Brain microvascular endothelial cell (primary cell): Measurements from ENCODE around the gene HEG1.

Experiments
- DNase-seq: peaks from one replicate; pipeline ENCODE4 v3.0.0-alpha.2; 2020
- H3K27ac ChIP-seq: fragments of 250-450 bp; sonication (Bioruptor Pico); 2 replicates; pipeline ENCODE4 v1.5.1; 2020; ENCODE audit warnings: mild to moderate bottlenecking, moderate library complexity
- H3K27me3 ChIP-seq: fragments of 250-450 bp; sonication (Bioruptor Pico); replicated peaks from 2 replicates; pipeline ENCODE4 v1.5.1; 2020; ENCODE audit warnings: mild to moderate bottlenecking
- H3K36me3 ChIP-seq: fragments of 250-450 bp; sonication (Bioruptor Pico); replicated peaks from 2 replicates; pipeline ENCODE4 v1.5.1; 2020; ENCODE audit warnings: mild to moderate bottlenecking
- H3K4me3 ChIP-seq: 2 replicates; pipeline ENCODE4 v1.5.1; 2011; ENCODE audit warnings: low read depth, mild to moderate bottlenecking, control low read depth, low read length, moderate library complexity
- in situ Hi-C: cut with HindIII; loops from 2 replicates; pipeline ENCODE4 v1.10.0; 2017; ENCODE audit warnings: low sequenced_read_pairs, low pct_ligation_motif_present
- TF ChIP-seq, protein P1 (sequence below): IDR thresholded peaks from 2 replicates; pipeline ENCODE4 v1.5.1; 2011; ENCODE audit warnings: low read depth, mild to moderate bottlenecking, moderate library complexity, low read length, control low read depth, inconsistent platforms; ENCODE audit errors: missing control alignments

HEG1 gene

GRCh38 chr3:125051205-125051604 is 4.6 kb downstream of the HEG1 start:
- TF ChIP-seq, protein P1, sequence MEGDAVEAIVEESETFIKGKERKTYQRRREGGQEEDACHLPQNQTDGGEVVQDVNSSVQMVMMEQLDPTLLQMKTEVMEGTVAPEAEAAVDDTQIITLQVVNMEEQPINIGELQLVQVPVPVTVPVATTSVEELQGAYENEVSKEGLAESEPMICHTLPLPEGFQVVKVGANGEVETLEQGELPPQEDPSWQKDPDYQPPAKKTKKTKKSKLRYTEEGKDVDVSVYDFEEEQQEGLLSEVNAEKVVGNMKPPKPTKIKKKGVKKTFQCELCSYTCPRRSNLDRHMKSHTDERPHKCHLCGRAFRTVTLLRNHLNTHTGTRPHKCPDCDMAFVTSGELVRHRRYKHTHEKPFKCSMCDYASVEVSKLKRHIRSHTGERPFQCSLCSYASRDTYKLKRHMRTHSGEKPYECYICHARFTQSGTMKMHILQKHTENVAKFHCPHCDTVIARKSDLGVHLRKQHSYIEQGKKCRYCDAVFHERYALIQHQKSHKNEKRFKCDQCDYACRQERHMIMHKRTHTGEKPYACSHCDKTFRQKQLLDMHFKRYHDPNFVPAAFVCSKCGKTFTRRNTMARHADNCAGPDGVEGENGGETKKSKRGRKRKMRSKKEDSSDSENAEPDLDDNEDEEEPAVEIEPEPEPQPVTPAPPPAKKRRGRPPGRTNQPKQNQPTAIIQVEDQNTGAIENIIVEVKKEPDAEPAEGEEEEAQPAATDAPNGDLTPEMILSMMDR: no peak

GRCh38 chr3:125050488-125051090 is 5.2 kb downstream of the HEG1 start:
- Histone ChIP-seq H3K4me3 (no peak overlapping the region), H3K27ac (no peak overlapping the region), H3K27me3 (no peaks in the 10 kb centered on the region), H3K36me3 (peaks cover 22% of the 10 kb centered on the region)
- TF ChIP-seq, protein P1: no peak
- DNase-seq: no peak
- in situ Hi-C loops: no loop called here

More at GRCh38 chr3:125051205-125051604, 4.6 kb downstream of the HEG1 start:
- Histone ChIP-seq H3K36me3 (peaks cover 22% of the 10 kb centered on the region), H3K27me3 (no peaks in the 10 kb centered on the region), H3K27ac (peak overlapping the region; percentile 98), H3K4me3 (no peak overlapping the region)
- DNase-seq: no peak
- in situ Hi-C loops: no loop called here

DNA sequence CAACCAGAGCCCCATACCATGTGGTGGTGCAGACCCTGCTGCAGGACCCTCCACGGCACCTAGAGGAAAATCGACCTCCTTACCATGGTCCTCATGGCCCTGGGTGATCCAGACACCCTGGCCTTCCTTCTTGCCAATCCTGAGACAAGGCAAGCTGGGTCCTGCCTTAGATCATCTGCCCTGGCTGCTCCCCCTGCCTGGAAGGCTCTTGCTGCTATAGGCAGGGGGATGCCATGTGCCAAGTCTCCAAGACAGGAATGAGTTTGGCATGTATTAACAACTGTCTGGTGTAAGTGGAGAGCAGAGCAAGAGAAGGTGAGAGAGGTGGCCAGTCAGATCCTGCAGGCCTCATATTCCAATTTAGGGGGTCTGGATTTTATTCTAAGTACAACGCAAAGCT is 7.5 kb downstream of the HEG1 start:
- TF ChIP-seq, protein P1: no peak
- no peak for DNase-seq
- Histone ChIP-seq H3K27me3 (no peaks in the 10 kb centered on the region), H3K27ac (no peak overlapping the region), H3K4me3 (no peak overlapping the region), H3K36me3 (peaks cover 22% of the 10 kb centered on the region)
- in situ Hi-C loops: no loop called here

DNA sequence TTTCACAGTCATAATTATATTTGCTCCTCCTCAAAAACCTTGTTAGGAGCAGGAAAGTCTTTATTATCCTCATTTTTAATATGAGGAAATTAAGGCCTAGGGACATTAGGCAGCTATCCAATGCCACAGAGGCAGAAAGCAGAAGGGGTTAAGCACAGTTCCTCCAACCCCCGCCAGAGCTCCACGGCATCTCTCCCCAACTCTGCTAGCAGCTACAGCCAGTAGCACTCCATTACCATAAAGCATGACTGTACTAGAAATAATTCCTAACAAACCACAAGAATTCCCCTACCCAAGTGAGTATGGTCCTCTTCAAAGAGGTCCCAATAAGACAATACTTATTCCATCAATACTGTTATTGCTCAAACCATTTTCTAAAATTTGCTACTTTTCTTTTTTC is 9.8 kb downstream of the HEG1 start:
- in situ Hi-C loops: no loop called here
- Histone ChIP-seq H3K27ac (no peak overlapping the region), H3K27me3 (no peaks in the 10 kb centered on the region), H3K4me3 (no peak overlapping the region), H3K36me3 (peaks cover 19% of the 10 kb centered on the region)
- peak; percentile 73 for DNase-seq
- TF ChIP-seq, protein P1: peak; percentile 75

GRCh38 chr3:125045194-125045593 is 10.6 kb downstream of the HEG1 start:
- TF ChIP-seq, protein P1: no peak
- H3K27me3 ChIP-seq: no peaks in the 10 kb centered on the region
- peaks cover 17% of the 10 kb centered on the region for H3K36me3 ChIP-seq
- DNase-seq: no peak
- no peak overlapping the region for H3K4me3 ChIP-seq
- in situ Hi-C loops: no loop called here
- no peak overlapping the region for H3K27ac ChIP-seq

DNA sequence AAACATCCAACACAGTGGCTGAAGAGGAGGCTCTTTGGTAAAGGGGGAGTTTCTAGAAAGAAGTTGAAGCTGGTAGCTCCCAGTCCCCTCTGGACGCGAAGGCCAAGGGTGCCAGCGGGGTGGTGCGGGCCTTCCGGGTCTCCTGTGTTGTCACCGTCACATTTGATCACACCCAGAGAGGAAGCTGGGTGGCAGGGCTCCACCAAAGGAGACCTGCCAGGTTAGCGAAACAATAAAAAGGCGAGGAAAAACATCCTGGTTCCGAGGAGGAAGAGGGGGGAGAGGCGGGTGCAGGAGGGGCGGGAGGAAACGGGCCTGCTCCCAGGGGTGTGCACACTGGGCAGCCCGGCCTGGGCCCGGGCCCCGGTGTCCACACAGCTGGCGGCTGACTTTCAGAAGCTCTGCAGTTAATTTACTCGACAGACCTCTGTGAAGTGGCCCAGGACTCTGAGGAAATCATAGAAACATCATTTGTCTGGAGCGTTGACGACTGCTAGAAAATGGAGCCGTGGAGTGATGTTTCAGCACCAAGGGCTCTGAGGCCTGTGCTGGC is 12.1 kb downstream of the HEG1 start:
- H3K27ac ChIP-seq: no peak overlapping the region

More for the DNA sequence above, 12.1 kb downstream of the HEG1 start:
- no peak for DNase-seq
- Histone ChIP-seq H3K36me3 (peaks cover 16% of the 10 kb centered on the region), H3K4me3 (no peak overlapping the region), H3K27me3 (no peaks in the 10 kb centered on the region)
- in situ Hi-C loops: no loop called here
- TF ChIP-seq, protein P1: no peak
